Skeletal muscle cell (primary cell): ENCODE measurements around the gene ARL2.
A peak's percentile ranks its signal among the peaks of the same experiment; 100 is the strongest.
"Not testable (repeated sequence)": the region's sequence is repeated elsewhere in the genome, so short reads cannot be mapped to it uniquely, and the experiment has no call there.

Experiments
- DNase-seq: peaks from one replicate; pipeline ENCODE4 v3.0.0-alpha.2; 2010; ENCODE audit warnings: low read depth
- H3K4me3 ChIP-seq: 2 replicates; pipeline ENCODE4 v1.5.1; 2011; ENCODE audit warnings: low read depth, mild to moderate bottlenecking, control low read depth, low read length, moderate library complexity

The ARL2 gene

DNA sequence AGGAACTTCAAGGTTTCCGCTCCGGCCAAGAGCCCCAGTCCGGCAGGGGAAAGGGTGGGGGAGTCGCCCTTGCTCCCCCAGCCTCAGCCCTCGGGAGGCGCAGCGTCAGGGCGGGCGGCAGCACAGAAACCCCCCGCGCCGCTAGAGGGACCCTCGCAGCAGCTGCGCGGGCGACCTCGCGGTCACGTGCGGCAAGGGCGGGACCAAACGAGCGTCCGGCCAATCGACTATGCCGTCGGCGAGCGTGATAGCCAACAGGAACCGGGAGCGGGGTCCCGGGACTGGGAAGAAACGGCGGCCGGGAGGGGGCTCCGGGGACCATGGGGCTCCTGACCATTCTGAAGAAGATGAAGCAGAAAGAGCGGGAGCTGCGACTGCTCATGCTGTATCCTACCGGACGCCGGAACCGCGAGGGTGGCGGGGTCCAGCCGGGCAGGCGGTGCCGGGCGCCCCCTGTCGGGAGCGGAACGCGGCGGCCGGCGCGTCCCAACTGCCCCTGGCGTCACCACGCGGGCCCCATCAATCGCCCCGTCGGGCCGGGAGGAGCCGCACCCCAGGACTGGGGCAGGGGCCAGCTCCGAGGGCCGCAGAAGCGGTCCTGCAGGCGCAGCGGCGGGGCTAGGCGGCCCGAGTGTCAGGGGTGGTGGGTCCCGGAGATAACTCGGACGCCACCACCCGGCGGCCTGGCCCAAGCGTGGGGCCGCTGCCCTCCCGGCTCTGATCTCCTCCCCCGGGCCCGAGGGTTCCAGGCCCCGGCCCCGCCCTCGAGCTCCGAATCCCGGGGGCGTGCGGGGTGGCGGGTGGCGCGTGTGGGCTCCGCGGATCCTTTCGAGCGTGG is at the start of gene ARL2:
Gene ARL2 (plus strand): TSS at position 273 of the 838 bp plus-strand sequence. CDS start 48 bp downstream, at position 321.
- peak within 1 kb of the TSS; percentile 81 for H3K4me3 ChIP-seq

DNA sequence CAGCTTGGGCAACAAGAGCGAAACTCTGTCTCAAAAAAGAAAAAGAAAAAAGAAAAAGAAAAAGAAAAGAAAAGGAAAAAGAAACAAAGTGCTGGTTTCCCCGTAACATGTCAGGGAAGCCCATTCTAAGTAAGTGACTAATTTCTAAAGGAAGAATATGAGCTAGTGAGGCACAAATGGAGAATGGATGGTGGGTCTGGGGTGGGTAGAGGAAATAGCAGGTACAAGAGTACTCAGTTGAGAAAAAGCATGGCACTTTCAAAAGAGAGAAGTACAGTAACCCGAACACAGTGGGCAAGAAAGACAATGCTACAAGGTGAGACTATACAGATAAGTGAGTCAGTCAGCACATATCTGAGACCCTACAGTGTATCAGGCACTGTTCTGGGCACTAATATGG is 46.6 kb upstream of the ARL2 start:
- no peak for DNase-seq
- H3K4me3 ChIP-seq, result no peak overlapping the region

More for the DNA sequence above, at the start of gene ARL2:
- peak; percentile 61 for DNase-seq

DNA sequence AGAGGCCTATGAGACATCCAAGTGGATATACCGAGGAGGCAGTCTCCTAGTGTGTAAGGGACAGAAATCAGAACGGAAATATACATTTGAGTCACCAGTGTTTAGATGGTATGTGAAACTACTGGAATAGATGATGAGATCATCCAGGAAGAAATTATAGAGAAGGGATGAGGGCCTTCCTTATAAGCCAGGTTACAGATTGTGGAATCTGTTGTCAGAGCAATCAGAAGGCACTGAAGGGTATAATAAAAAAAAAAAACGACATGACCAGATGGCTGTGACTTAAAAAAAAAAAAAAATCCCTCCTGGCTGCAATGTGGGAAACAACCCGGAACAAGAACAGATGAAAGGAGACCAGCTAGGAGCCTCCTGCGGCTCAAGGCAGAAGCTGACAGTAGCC is 44.8 kb upstream of the ARL2 start:
- DNase-seq, result peak; percentile 23
- H3K4me3 ChIP-seq, result no peak overlapping the region

DNA sequence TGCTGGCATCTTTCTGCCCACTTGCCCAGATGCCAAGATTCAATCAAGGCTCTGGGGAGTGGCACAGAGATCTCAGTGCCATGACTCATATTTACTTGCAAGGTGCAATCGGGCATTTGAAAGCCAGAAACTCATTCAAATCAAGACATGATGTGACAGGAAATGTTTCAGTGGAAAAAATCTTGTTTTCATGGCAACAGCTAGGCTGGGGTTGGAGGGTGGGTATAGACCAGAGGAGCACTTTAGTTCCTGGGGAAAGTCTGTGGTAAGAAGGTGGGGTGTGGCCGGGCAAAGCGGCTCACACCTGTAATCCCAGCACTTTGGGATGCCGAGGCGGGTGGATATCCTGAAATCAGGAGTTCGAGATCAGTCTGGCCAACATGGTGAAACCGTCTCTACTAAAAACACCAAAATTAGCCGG is 43.2 kb upstream of the ARL2 start:
- no peak for DNase-seq
- no peak overlapping the region for H3K4me3 ChIP-seq

DNA sequence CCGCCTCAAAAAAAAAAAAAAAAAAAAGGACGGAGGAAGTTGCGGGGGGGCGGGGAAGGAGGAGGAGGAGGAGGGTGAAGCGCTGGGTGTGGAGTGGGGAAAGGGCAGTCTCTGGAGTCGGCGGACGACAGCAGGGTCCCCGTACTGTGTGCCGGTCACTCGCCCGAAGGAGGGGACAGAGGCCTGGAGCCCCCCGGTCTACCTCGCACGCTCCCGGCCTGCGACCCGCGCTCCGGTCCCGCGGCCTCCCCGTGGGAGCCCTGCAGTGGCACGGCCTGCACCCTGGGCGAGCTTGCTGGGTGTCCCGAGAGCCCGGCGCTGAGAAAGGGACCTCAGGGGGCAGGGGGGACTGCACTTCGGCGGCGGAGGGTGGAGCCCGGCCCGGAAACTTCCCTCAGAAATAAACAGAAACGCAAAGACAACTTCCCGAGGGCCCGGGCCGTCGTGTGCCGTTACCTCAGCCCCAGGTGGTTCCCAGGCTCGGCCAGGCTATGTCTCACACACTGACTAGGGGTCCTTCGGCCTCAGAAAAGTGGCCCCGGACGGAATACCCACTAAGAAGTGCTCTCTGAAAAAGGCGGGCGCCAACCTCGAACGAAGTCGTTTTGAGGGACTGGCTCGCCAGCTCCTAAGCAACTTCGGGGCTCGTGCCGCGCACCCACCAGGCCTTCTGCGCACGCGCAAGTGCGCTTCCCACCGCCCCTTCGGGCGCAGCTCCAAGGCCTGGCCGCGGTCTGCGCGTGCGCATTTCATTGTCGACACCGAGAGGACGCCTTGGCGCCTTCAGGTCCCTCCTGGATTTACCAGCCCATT is 42.3 kb upstream of the ARL2 start, which contains the start of gene MAJIN:
Gene MAJIN (minus strand): TSS at position 688 of the 813 bp plus-strand sequence. CDS start 12,703 bp downstream, outside the sequence.
- peak; percentile 9 for DNase-seq
- H3K4me3 ChIP-seq, result peak within 1 kb of the TSS; percentile 43

DNA sequence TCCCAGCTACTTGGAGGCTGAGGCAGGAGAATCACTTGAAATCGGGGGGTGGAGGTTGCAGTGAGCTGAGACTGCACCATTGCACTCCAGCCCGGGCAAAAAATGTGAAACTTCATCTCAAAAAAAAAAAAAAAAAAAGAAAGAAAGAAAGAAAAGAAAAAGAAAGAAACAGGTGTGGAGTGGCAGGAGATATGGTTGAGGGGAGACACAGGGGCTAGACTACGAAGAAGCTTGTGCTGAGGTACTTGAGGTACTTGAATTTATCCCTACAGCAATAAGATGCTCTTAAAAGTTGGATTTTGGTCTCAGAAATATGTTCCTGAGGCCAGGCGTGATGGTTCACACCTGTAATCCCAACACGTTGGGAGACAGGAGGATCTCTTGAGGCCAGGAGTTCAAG is 39.8 kb upstream of the ARL2 start:
- no peak for DNase-seq
- no peak overlapping the region for H3K4me3 ChIP-seq

DNA sequence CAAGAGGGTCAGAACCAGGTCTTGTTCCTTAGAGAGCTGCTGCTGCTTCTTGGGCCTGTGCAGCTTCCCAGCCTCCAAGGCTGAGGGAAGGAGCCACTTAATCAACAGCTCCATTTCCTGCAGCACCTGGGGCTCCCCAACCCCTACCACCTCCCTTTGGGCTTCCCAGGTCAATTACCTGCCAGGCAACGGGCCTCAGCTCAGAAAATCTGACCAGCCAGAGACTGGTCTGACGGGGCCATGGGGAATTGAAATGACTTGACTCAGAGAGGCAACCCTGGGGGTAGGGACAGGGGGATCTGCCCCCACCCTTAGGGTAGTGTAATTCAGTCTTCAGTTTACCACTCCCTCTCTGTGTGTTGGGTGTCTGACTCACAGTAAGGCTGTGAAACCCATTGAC is 37.3 kb upstream of the ARL2 start:
- H3K4me3 ChIP-seq, result no peak overlapping the region
- DNase-seq, result no peak

DNA sequence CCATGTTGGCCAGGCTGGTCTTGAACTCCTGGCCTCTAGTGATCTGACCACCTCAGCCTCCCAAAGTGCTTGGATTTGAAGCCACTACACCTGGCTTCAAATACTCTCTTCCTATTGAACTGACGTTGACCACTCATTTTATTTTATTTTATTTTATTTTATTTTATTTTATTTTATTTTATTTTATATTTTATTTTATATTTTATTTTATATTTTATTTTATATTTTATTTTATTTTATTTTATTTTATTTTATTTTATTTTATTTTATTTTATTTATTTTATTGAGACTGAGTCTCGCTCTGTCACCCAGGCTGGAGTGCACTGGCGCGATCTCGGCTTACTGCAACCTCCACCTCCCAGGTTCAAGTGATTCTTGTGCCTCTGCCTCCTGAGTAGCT is 30.6 kb upstream of the ARL2 start:
- not testable (repeated sequence) for DNase-seq, H3K4me3 ChIP-seq

DNA sequence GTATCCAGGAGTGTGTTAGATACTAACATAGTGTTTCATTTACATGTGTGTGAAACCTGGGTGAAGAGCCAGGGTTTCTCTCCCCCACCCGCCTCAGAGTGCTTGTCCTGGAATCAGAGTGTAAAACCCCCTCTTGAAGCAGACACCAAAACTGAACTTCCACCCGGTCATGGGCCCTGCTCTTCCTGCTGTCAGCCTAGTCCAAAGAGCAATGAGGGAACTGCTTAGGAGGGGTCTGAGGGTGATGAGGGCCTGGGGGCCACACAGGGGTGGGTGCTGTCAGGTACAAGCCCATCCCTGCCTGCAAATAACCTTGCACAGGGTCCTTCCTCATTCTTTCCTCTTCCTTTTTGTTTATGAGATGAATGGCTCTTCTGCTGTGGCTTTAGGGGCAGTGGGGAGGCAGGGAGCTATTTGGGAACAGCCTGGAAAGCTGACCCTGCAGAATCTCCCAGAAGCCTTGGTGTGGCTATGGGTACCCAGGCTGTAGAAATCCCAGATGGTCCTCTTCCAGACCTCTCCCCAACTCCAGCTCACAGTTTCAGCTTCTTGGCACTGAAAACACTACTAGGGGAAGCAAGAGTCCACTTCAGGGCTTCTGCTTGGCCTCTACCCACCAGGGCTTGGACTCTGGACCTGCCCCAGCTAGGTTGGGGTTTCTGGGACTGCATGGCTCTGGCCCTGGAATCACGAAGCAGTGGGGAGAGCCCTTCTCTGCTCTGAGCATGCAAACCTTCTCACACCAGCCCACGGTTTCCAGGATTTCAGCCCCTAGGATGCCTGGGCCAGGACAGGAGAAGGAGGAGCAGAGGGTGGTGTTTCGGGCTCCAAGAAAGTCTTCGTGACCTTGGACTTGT is 25.7 kb upstream of the ARL2 start:
- H3K4me3 ChIP-seq, result no peak overlapping the region
- DNase-seq, result no peak

DNA sequence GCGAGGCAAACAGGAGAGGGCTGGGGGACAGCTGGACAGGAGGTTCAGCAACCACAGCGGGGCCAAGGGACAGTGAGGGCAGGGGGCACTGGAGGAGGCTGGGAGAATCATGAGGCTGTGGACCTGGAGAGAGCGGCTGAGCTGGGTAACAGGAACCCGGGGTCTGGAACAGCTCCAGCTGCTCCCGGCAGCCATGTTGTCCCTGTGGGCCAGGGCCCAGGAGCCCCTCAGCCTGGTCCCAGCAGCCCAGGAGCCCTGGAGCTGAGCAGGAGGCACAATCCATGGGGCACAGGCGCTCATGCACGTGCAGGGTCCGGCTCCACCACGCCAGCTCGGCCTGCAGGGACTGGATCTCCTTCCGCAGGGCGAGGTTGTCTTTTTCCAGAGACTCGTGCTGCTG is 24.5 kb upstream of the ARL2 start:
- no peak overlapping the region for H3K4me3 ChIP-seq
- no peak for DNase-seq

DNA sequence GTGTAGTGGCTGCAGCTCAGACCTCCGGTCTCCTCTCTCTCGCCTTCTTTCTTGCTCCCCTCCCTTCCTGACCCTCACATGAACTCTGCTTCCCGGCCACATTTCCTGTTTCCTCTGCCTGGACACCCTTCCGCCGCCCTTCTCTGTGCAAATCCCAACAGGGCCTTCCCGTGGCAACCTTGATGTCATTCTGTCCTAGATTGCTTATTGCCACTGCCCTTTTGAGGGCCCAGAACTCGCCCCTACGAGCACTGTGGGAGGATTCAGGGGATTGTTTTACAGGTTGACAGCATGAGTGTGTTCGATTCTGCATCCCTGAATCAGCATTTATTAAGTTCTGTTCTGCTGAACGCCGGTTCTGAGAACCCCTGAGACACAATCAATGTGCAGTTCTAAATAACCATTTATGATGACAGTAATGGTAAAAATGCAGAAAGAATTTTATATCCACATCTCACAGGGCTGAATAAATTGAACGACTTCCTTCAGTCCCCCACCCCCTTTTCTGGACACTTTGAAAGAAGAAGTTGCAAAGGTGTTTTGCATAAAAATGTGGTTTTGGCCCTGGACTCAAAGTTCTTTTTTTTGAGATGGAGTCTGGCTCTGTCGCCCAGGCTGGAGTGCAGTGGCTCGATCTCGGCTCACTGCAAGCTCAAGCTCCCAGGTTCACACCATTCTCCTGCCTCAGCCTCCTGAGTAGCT is 23.6 kb upstream of the ARL2 start:
- no peak for DNase-seq
- no peak overlapping the region for H3K4me3 ChIP-seq

DNA sequence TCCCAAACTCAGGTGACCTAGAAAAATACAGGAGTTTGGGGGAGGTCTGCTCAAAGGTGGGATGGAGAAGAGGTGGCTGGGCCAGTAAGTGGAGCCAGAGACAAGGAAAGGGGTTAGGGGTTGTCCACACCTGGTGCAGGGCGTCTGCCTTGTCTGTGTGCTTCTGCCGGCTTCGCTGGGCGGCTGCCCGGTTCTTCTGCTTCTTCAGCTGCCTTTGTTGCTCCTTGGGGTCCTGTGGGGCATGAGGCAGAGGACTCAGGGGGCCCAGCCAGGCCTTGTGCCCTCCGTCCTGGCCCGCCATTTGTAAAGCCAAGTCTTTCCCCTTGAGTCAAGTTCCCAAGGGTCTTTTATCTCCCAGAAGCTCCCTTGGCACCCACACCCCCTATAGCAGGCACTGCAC is 19.6 kb upstream of the ARL2 start:
- no peak for DNase-seq

DNA sequence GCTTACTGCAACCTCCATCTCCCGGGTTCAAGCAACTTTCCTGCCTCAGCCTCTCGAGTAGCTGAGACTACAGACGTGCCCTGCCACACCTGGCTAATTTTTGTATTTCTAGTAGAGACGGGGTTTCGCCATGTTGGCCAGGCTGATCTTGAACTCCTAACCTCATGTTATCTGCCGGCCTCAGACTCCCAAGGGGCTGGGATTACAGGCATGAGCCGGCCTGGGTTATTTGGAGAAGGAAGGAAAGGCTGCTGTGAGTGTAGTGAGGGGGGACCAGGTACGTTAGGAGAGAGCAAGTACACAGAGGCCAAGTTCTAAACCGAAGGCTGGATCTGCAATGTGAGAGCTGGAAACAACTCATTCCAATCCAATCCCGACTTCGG is 17.6 kb upstream of the ARL2 start:
- no peak overlapping the region for H3K4me3 ChIP-seq
- DNase-seq, result no peak

More for the DNA sequence above, 19.6 kb upstream of the ARL2 start:
- no peak overlapping the region for H3K4me3 ChIP-seq

DNA sequence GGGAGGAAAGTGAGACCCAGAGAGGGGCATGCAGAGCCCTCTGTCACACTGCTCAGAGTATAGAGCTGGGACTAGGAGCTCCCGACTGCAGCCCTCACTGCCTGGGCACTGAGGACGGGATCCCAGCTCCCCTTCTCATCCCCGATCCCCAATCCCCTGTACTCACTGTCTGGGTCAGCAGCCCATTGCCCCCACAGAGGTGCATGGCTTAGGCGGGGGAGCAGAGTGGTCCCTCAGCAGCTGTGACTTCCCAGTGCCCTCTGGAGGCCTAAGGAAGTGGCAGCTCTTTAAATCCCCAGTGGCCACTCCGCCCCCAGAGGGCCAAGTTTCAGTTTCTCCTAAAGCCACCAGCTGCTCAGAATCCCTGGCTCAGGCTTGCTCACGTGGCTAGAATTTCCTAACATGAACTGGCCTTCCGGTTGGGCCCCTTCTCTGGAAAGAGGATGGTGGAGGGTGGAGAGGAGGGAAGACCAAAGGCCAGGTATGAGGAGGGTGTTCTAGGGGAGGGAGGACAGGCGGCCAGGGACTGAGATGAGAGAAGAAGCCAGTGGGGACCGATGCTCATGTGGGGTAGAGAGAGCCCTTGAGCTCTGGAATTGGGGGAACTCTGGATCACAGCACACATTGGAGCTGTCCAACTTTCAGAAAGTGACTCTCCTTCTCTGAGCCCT is 17.1 kb upstream of the ARL2 start, which contains the start of gene BATF2:
Gene BATF2 (minus strand): TSS at position 262 of the 671 bp plus-strand sequence. CDS start 57 bp downstream, at position 205.
- H3K4me3 ChIP-seq, result no peak within 1 kb of the TSS
- no peak for DNase-seq

DNA sequence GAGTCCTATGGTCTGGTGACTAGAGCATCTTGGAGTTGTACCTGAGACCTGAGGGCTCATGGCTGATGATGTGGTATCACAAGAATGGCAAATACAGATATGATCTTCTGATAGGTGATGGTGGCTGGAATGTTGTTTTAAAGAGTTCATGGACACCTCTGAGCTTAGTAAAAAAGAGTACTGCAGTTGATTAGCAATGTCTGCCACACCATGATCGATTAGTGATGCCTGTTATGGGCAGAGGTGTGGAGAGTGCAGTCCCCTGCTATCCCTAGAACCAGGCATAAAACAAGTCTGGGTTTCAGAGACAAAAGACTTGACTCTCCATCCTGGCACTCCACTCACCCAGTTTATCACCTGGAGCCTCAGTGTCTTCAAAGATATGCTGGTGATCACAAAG is 15.8 kb upstream of the ARL2 start:
- no peak for DNase-seq
- H3K4me3 ChIP-seq, result no peak overlapping the region

DNA sequence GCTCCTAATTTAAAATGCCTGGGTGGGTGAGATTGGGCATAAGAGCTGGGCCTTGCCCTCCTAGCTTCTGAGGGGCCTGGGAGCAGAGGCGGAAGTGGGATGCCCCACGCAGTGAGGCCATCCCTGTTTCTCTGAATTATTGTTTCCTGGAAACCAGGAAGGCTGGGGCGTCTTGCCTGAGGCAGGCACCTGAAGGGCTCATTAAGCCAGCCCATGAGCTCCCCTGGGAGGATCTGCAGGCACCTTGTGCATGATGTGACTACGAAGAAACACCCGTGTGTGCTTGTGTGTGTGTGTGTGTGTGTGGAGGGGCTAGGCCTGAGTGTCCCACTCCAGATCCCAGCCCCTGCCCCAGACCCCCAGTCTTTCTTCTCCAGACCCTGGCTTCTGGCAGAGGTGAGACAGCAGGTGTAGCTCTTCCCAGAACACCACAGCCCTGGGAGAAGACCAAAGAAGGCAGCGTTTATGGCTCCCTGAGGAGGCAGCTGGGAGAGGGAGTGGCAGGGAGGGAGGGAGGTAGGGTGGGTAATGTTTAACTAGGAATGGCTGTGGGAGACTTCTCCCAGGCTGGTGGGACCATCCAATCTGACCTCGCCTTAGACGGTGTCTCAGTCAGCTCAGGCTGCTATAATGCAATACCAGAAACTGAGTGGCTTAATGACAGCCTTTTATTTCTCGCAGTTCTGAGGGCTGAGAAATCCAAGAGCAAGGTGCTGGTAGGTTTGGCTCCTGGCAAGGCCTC is 15.1 kb upstream of the ARL2 start:
- H3K4me3 ChIP-seq, result no peak overlapping the region
- DNase-seq, result no peak

DNA sequence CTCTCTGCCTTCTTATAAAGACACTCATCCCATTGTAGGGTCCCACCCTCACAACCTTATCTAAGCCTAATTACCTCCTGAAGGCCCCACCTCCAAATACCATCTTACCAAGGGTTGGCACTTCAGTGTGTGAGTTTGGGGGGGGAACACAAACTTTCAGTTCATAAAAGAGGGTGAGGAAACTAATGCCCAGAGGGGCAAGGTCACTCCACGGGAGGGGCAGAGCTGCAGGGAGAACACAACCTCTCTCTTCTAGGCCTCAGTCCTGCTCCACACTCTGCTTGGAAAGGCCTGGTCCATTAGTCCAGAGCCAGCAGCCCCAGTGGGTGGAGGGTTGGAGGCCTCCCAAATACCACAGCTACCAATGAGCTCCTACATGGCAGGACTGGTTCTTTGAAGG is 14.5 kb upstream of the ARL2 start:
- DNase-seq, result no peak
- no peak overlapping the region for H3K4me3 ChIP-seq

DNA sequence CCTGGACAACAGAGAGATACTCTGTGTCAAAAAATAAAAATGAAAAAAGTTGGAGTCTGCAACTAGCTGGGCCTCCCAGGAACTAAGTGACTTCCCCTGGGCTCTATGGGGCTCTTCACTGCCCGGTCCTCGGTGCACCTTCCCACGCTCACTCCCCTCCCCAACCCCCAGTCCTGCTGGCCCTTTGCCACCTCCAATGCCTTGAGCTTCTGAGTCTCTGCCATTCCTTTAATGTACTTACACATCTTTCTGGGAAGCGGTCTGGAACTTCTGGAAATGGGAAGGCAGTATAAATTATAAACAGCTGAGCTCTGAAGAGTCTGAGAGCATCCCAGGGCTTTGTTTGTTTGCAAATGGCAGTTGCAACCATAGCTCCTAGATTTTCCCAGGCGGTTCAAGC is 11.3 kb upstream of the ARL2 start:
- no peak for DNase-seq
- no peak overlapping the region for H3K4me3 ChIP-seq
